SK-N-SH treated with all-trans-retinoic acid at 6 μM for 48 hours (cell line): ENCODE data around the gene VPS35L.

Experiments
- ARNTL ChIP-seq: fragments of 450-650 bp; formaldehyde crosslinking; IDR thresholded peaks from 2 replicates; pipeline ENCODE4 v1.5.0; 2020; ENCODE audit warnings: low read depth, mild to moderate bottlenecking, moderate library complexity, borderline replicate concordance
- ZC3H10 ChIP-seq: fragments of 250-450 bp; sonication (Bioruptor Pico); IDR thresholded peaks from 2 replicates; pipeline ENCODE4 v1.5.1; 2021; ENCODE audit warnings: mild to moderate bottlenecking, moderate library complexity
- ZFP30 ChIP-seq: fragments of 450-650 bp; formaldehyde crosslinking; IDR thresholded peaks from 2 replicates; pipeline ENCODE4 v1.5.0; 2022; ENCODE audit warnings: mild to moderate bottlenecking, moderate library complexity
- TF ChIP-seq, protein P1 (sequence below): fragments of 250-450 bp; sonication (Bioruptor Pico); IDR thresholded peaks from 2 replicates; pipeline ENCODE4 v1.8.0; 2020; ENCODE audit warnings: mild to moderate bottlenecking, moderate library complexity, borderline replicate concordance
- TF ChIP-seq, protein P2 (sequence below): fragments of 250-450 bp; sonication (Bioruptor Pico); IDR thresholded peaks from 2 replicates; pipeline ENCODE4 v1.8.0; 2021; ENCODE audit warnings: low read depth, mild to moderate bottlenecking, moderate library complexity, borderline replicate concordance
- TF ChIP-seq, protein P3 (sequence below): fragments of 250-450 bp; sonication (Bioruptor Pico); IDR thresholded peaks from 2 replicates; pipeline ENCODE4 v1.5.0; 2020; ENCODE audit warnings: mild to moderate bottlenecking, moderate library complexity

DNA sequence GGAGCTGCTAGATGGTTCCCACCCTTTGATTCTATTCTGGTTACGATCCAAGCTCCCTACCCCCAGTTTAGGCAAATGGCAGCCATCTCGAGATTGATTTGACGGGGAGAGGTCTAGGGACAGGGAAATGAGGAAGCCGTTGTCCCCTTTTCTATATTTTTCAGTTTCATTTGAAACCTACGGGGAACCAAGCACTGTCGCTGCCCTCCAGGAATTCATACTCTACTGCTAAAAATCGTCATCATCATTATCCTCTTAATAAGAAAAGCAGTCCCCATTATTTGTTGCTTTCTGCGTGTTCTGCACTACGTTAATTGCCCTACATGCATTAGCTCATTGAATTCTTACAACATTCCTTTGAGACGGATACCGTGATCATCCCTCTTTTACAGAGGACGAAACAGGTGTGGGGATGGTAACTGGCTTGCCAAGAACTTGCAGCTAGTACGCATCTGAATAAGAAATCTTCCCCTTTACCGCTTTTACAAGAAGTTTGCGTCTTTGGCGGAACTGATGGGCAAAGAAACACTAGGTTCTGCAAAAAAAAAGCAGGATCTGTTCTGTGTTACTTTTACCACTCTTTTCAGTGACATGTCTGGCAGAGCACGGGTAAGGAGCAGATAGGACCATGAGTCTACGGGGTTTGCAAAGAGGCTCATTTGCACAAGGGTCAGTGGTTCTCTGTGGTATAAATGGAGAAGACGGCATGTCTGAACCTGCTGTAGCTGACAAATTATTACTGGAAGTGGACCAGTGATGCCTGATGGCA is 30.7 kb upstream of the VPS35L start:
- no peak for TF ChIP-seq ZFP30
- TF ChIP-seq, protein P1, sequence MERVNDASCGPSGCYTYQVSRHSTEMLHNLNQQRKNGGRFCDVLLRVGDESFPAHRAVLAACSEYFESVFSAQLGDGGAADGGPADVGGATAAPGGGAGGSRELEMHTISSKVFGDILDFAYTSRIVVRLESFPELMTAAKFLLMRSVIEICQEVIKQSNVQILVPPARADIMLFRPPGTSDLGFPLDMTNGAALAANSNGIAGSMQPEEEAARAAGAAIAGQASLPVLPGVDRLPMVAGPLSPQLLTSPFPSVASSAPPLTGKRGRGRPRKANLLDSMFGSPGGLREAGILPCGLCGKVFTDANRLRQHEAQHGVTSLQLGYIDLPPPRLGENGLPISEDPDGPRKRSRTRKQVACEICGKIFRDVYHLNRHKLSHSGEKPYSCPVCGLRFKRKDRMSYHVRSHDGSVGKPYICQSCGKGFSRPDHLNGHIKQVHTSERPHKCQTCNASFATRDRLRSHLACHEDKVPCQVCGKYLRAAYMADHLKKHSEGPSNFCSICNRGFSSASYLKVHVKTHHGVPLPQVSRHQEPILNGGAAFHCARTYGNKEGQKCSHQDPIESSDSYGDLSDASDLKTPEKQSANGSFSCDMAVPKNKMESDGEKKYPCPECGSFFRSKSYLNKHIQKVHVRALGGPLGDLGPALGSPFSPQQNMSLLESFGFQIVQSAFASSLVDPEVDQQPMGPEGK (CRISPR knock-in tag): no peak
- no peak for TF ChIP-seq ZC3H10 (CRISPR knock-in tag)
- TF ChIP-seq, protein P2, sequence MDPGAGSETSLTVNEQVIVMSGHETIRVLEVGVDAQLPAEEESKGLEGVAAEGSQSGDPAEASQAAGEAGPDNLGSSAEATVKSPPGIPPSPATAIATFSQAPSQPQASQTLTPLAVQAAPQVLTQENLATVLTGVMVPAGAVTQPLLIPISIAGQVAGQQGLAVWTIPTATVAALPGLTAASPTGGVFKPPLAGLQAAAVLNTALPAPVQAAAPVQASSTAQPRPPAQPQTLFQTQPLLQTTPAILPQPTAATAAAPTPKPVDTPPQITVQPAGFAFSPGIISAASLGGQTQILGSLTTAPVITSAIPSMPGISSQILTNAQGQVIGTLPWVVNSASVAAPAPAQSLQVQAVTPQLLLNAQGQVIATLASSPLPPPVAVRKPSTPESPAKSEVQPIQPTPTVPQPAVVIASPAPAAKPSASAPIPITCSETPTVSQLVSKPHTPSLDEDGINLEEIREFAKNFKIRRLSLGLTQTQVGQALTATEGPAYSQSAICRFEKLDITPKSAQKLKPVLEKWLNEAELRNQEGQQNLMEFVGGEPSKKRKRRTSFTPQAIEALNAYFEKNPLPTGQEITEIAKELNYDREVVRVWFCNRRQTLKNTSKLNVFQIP (CRISPR knock-in tag): no peak
- TF ChIP-seq, protein P3, sequence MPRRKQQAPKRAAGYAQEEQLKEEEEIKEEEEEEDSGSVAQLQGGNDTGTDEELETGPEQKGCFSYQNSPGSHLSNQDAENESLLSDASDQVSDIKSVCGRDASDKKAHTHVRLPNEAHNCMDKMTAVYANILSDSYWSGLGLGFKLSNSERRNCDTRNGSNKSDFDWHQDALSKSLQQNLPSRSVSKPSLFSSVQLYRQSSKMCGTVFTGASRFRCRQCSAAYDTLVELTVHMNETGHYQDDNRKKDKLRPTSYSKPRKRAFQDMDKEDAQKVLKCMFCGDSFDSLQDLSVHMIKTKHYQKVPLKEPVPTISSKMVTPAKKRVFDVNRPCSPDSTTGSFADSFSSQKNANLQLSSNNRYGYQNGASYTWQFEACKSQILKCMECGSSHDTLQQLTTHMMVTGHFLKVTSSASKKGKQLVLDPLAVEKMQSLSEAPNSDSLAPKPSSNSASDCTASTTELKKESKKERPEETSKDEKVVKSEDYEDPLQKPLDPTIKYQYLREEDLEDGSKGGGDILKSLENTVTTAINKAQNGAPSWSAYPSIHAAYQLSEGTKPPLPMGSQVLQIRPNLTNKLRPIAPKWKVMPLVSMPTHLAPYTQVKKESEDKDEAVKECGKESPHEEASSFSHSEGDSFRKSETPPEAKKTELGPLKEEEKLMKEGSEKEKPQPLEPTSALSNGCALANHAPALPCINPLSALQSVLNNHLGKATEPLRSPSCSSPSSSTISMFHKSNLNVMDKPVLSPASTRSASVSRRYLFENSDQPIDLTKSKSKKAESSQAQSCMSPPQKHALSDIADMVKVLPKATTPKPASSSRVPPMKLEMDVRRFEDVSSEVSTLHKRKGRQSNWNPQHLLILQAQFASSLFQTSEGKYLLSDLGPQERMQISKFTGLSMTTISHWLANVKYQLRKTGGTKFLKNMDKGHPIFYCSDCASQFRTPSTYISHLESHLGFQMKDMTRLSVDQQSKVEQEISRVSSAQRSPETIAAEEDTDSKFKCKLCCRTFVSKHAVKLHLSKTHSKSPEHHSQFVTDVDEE (CRISPR knock-in tag): no peak
- no peak for TF ChIP-seq ARNTL (CRISPR knock-in tag)
